HEK293 (cell line): ENCODE measurements around the gene ABCE1.

ENCODE experiments used
- CTCF ChIA-PET: fragments of 350-600 bp; formaldehyde crosslinking; extraction: SDS; loops from one replicate; lab custom pipeline; 2021; ENCODE audit warnings: antibody characterized with exemption; lab: Yijun Ruan, JAX
- POLR2A ChIA-PET: fragments of 300-600 bp; formaldehyde crosslinking; extraction: SDS; loops from one replicate; lab custom pipeline; 2020; ENCODE audit warnings: antibody characterized with exemption, inconsistent platforms; lab: Yijun Ruan, JAX
- H3K27ac ChIP-seq: fragments of 200-500 bp; sonication (Bioruptor generic); 2 replicates; pipeline ENCODE4 v1.5.1; 2014; ENCODE audit warnings: low read depth, low read length, control low read depth, inconsistent platforms; ENCODE audit errors: extremely low read depth
- H3K36me3 ChIP-seq, 2 experiments: fragments of 200-500 bp in 1 of 2; sonication (Bioruptor generic) in 1 of 2; 1 replicate in 1 of 2; 2 replicates in 1 of 2; pipeline ENCODE4 v1.5.1; 2014 to 2017; ENCODE audit warnings: inconsistent platforms in 2 of 2, low read length in 2 of 2; ENCODE audit not compliant: control insufficient read depth in 2 of 2, insufficient read depth in 1 of 2
- H3K4me1 ChIP-seq: fragments of 200-500 bp; sonication (Bioruptor generic); 2 replicates; pipeline ENCODE4 v1.5.1; 2014; ENCODE audit warnings: mild to moderate bottlenecking, low read length, inconsistent platforms; ENCODE audit not compliant: control insufficient read depth, insufficient read depth
- H3K4me3 ChIP-seq: 2 replicates; pipeline ENCODE4 v1.5.1; 2011; ENCODE audit warnings: low read depth, mild to moderate bottlenecking, control low read depth, low read length, moderate library complexity
- H3K9me3 ChIP-seq: fragments of 200-500 bp; sonication (Bioruptor generic); 2 replicates; pipeline ENCODE4 v1.5.1; 2014; ENCODE audit warnings: low read depth, low read length, inconsistent platforms; ENCODE audit not compliant: control insufficient read depth, insufficient read depth
- OVOL3 ChIP-seq: fragments of 450-650 bp; formaldehyde crosslinking; IDR thresholded peaks from 2 replicates; pipeline ENCODE4 v1.5.1; 2016; ENCODE audit warnings: missing biosample characterization, missing genetic modification characterization
- RBAK ChIP-seq: fragments of 450-650 bp; formaldehyde crosslinking; IDR thresholded peaks from 2 replicates; pipeline ENCODE4 v1.5.1; 2016; ENCODE audit warnings: missing biosample characterization, missing genetic modification characterization
- SP2 ChIP-seq: fragments of 450-650 bp; formaldehyde crosslinking; IDR thresholded peaks from 2 replicates; pipeline ENCODE4 v1.5.1; 2016; ENCODE audit warnings: missing biosample characterization, missing genetic modification characterization
- ZBTB21 ChIP-seq: fragments of 450-650 bp; formaldehyde crosslinking; IDR thresholded peaks from 2 replicates; pipeline ENCODE4 v1.5.1; 2017; ENCODE audit warnings: missing biosample characterization, missing genetic modification characterization
- ZBTB26 ChIP-seq: fragments of 450-650 bp; formaldehyde crosslinking; optimal IDR thresholded peaks from 2 replicates; pipeline ENCODE3; 2016; ENCODE audit warnings: missing biosample characterization, mild to moderate bottlenecking, missing genetic modification characterization
- ZFP37 ChIP-seq: fragments of 450-650 bp; formaldehyde crosslinking; IDR thresholded peaks from 2 replicates; pipeline ENCODE4 v1.5.1; 2016; ENCODE audit warnings: missing biosample characterization, missing genetic modification characterization
- ZNF132 ChIP-seq: fragments of 450-650 bp; formaldehyde crosslinking; IDR thresholded peaks from 2 replicates; pipeline ENCODE4 v1.5.1; 2017; ENCODE audit warnings: missing biosample characterization, missing genetic modification characterization, borderline replicate concordance
- ZNF26 ChIP-seq: fragments of 450-650 bp; formaldehyde crosslinking; IDR thresholded peaks from 2 replicates; pipeline ENCODE4 v1.5.1; 2016; ENCODE audit warnings: missing biosample characterization, missing genetic modification characterization
- ZNF335 ChIP-seq: fragments of 450-650 bp; formaldehyde crosslinking; conservative IDR thresholded peaks from 2 replicates; pipeline ENCODE4 v1.5.1; 2016; ENCODE audit warnings: missing biosample characterization, missing genetic modification characterization
- ZNF341 ChIP-seq: fragments of 450-650 bp; formaldehyde crosslinking; IDR thresholded peaks from 2 replicates; pipeline ENCODE4; 2016; ENCODE audit warnings: low read depth, missing biosample characterization, missing genetic modification characterization
- ZNF423 ChIP-seq: fragments of 450-650 bp; formaldehyde crosslinking; IDR thresholded peaks from 2 replicates; pipeline ENCODE4 v1.5.1; 2016; ENCODE audit warnings: missing biosample characterization, missing genetic modification characterization
- ZNF529 ChIP-seq: fragments of 450-650 bp; formaldehyde crosslinking; IDR thresholded peaks from 2 replicates; pipeline ENCODE4 v1.5.1; 2017; ENCODE audit warnings: missing genetic modification characterization, missing biosample characterization; ENCODE audit not compliant: insufficient replicate concordance
- ZNF610 ChIP-seq: fragments of 450-650 bp; formaldehyde crosslinking; IDR thresholded peaks from 2 replicates; pipeline ENCODE4 v1.5.1; 2016; ENCODE audit warnings: missing biosample characterization, missing genetic modification characterization, borderline replicate concordance
- ZNF660 ChIP-seq: fragments of 450-650 bp; IDR thresholded peaks from 2 replicates; pipeline ENCODE4 v1.5.1; 2018; ENCODE audit warnings: missing biosample characterization, mild to moderate bottlenecking, missing genetic modification characterization
- ZNF677 ChIP-seq: fragments of 450-650 bp; IDR thresholded peaks from 2 replicates; pipeline ENCODE4 v1.5.0; 2018; ENCODE audit warnings: missing biosample characterization, mild to moderate bottlenecking, missing genetic modification characterization, moderate library complexity
- TF ChIP-seq, protein P1 (sequence below): fragments of 450-650 bp; formaldehyde crosslinking; IDR thresholded peaks from 2 replicates; pipeline ENCODE4 v1.5.1; 2016; ENCODE audit warnings: missing biosample characterization, missing genetic modification characterization
- TF ChIP-seq, protein P2 (sequence below): fragments of 450-650 bp; formaldehyde crosslinking; IDR thresholded peaks from 2 replicates; pipeline ENCODE4 v1.5.1; 2017; ENCODE audit warnings: missing biosample characterization, mild to moderate bottlenecking, missing genetic modification characterization, moderate library complexity

The ABCE1 gene

DNA sequence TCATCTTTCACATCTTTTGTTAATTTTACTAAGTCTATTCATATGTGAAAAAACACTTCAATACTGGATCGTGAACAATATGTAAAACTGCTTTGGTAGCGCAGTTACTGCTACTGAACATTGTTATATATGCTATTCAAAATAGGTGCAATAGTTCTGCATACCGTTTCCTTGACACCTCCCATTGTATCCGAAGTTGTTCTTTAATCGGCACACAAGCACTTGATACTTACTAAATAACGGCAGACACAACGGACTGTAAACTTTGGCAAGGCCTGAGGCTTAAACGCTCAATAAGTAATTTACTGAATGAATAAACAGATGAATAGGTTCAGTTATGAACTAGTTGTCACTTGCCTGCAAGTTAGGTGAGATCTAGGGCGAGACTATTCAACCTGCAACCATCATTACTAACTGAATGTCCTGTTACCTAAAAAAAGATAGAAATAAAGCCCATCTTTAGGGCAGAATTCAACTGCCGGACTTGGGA is 735 bp upstream of the ABCE1 start:
- CTCF ChIA-PET, result no interaction called here
- no peaks in the 10 kb centered on the region for H3K4me1 ChIP-seq

GRCh38 chr4:145098675-145099037 is 545 bp downstream of the ABCE1 start:
- Histone ChIP-seq H3K4me3 (peak overlapping the region; percentile 78), H3K27ac (peak overlapping the region; percentile 69; the same call in 1 of the 2 replicates), H3K4me1 (no peaks in the 10 kb centered on the region), H3K9me3 (no peaks in the 10 kb centered on the region), H3K36me3 (peaks cover 0 to 22% of the 10 kb centered on the region in 2 experiments; a peak in 1 of 3 replicates)
- POLR2A ChIA-PET, result interaction anchor here (1.2 kb wide), 2 partner anchors 18 to 30 kb away, joined by 3 to 6 read pairs; no protein-coding TSS in a partner anchor
- CTCF ChIA-PET, result no interaction called here
- TF ChIP-seq, protein P1, sequence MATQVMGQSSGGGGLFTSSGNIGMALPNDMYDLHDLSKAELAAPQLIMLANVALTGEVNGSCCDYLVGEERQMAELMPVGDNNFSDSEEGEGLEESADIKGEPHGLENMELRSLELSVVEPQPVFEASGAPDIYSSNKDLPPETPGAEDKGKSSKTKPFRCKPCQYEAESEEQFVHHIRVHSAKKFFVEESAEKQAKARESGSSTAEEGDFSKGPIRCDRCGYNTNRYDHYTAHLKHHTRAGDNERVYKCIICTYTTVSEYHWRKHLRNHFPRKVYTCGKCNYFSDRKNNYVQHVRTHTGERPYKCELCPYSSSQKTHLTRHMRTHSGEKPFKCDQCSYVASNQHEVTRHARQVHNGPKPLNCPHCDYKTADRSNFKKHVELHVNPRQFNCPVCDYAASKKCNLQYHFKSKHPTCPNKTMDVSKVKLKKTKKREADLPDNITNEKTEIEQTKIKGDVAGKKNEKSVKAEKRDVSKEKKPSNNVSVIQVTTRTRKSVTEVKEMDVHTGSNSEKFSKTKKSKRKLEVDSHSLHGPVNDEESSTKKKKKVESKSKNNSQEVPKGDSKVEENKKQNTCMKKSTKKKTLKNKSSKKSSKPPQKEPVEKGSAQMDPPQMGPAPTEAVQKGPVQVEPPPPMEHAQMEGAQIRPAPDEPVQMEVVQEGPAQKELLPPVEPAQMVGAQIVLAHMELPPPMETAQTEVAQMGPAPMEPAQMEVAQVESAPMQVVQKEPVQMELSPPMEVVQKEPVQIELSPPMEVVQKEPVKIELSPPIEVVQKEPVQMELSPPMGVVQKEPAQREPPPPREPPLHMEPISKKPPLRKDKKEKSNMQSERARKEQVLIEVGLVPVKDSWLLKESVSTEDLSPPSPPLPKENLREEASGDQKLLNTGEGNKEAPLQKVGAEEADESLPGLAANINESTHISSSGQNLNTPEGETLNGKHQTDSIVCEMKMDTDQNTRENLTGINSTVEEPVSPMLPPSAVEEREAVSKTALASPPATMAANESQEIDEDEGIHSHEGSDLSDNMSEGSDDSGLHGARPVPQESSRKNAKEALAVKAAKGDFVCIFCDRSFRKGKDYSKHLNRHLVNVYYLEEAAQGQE, result 0 out of 2 replicates have a peak, but pooled peaks have one; percentile 5
- TF ChIP-seq ZNF610 (tag by site-specific recombination) (no peak), OVOL3 (no peak), RBAK (tag by site-specific recombination) (no peak), ZNF423 (tag by site-specific recombination) (no peak), ZNF660 (tag by site-specific recombination) (0 out of 2 replicates have a peak, but pooled peaks have one; percentile 9), ZNF677 (tag by site-specific recombination) (no peak), ZBTB21 (tag by site-specific recombination) (no peak), ZNF341 (tag by site-specific recombination) (peak; percentile 50; the same call in 1 of the 2 replicates), ZNF529 (tag by site-specific recombination) (no peak), ZFP37 (no peak), ZNF335 (peak; percentile 30)

More for the DNA sequence above, 735 bp upstream of the ABCE1 start:
- H3K4me3 ChIP-seq, result peak overlapping the region; percentile 78
- peak overlapping the region; percentile 69 for H3K27ac ChIP-seq
- H3K9me3 ChIP-seq, result no peaks in the 10 kb centered on the region
- POLR2A ChIA-PET, result interaction anchor here (0.6 to 1.2 kb wide), 5 partner anchors 12 to 92 kb away, joined by 3 to 6 read pairs (median 4); no protein-coding TSS in a partner anchor
- peaks cover 0 to 35% of the 10 kb centered on the region in 2 experiments; a peak in 1 of 3 replicates for H3K36me3 ChIP-seq
- TF ChIP-seq SP2 (tag by site-specific recombination), result no peak
- TF ChIP-seq ZNF423 (tag by site-specific recombination), result no peak

GRCh38 chr4:145099653-145100052 is 1.5 kb downstream of the ABCE1 start:
- Histone ChIP-seq H3K36me3 (peaks cover 0 to 17% of the 10 kb centered on the region in 2 experiments; a peak in 1 of 3 replicates), H3K9me3 (no peaks in the 10 kb centered on the region), H3K4me1 (no peaks in the 10 kb centered on the region), H3K4me3 (peak overlapping the region; percentile 78), H3K27ac (no peak overlapping the region)
- CTCF ChIA-PET, result interaction anchor here (0.5 to 0.7 kb wide), 3 partner anchors 9 to 35 kb away, joined by 3 to 4 read pairs (median 3); no protein-coding TSS in a partner anchor
- POLR2A ChIA-PET, result no interaction called here
- TF ChIP-seq ZBTB26 (no peak), ZNF132 (tag by site-specific recombination) (no peak), OVOL3 (no peak), ZNF26 (tag by site-specific recombination) (no peak)
- TF ChIP-seq, protein P1, result no peak
- TF ChIP-seq, protein P2, sequence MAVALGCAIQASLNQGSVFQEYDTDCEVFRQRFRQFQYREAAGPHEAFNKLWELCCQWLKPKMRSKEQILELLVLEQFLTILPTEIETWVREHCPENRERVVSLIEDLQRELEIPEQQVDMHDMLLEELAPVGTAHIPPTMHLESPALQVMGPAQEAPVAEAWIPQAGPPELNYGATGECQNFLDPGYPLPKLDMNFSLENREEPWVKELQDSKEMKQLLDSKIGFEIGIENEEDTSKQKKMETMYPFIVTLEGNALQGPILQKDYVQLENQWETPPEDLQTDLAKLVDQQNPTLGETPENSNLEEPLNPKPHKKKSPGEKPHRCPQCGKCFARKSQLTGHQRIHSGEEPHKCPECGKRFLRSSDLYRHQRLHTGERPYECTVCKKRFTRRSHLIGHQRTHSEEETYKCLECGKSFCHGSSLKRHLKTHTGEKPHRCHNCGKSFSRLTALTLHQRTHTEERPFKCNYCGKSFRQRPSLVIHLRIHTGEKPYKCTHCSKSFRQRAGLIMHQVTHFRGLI (tag by site-specific recombination), result no peak
